IMR-90 (cell line): ENCODE data around the gene STPG4.

ENCODE experiments used
- BHLHE40 ChIP-seq: fragments of 150-350 bp; IDR thresholded peaks from 2 replicates; pipeline ENCODE4 v1.6.1; 2016; ENCODE audit warnings: mild to moderate bottlenecking, low read depth, low read length
- CEBPB ChIP-seq: IDR thresholded peaks from 2 replicates; pipeline ENCODE4 v1.6.1; 2012; ENCODE audit warnings: low read depth, low read length, improper control_type of control experiment
- CHD1 ChIP-seq: IDR thresholded peaks from 2 replicates; pipeline ENCODE4 v1.6.1; 2012; ENCODE audit warnings: low read depth, low read length, improper control_type of control experiment
- FOS ChIP-seq: fragments of 150-350 bp; IDR thresholded peaks from 2 replicates; pipeline ENCODE4 v1.6.1; 2016; ENCODE audit warnings: low read depth, low read length
- MAFK ChIP-seq: IDR thresholded peaks from 2 replicates; pipeline ENCODE4 v1.6.1; 2012; ENCODE audit warnings: low read depth, low read length, improper control_type of control experiment
- MAZ ChIP-seq: IDR thresholded peaks from 2 replicates; pipeline ENCODE4 v1.6.1; 2012; ENCODE audit warnings: low read depth, mild to moderate bottlenecking, low read length, improper control_type of control experiment, moderate library complexity, borderline replicate concordance
- MXI1 ChIP-seq: IDR thresholded peaks from 2 replicates; pipeline ENCODE4 v1.6.1; 2012; ENCODE audit warnings: low read depth, mild to moderate bottlenecking, low read length, moderate library complexity, borderline replicate concordance
- POLR2A ChIP-seq: IDR thresholded peaks from 2 replicates; pipeline ENCODE4 v1.6.1; 2012; ENCODE audit warnings: mild to moderate bottlenecking, low read depth, low read length
- RCOR1 ChIP-seq: IDR thresholded peaks from 2 replicates; pipeline ENCODE4 v1.6.1; 2012; ENCODE audit warnings: mild to moderate bottlenecking, low read length, improper control_type of control experiment; ENCODE audit not compliant: insufficient replicate concordance
- RFX5 ChIP-seq: IDR thresholded peaks from 2 replicates; pipeline ENCODE4 v1.8.0; 2012; ENCODE audit warnings: low read depth, mild to moderate bottlenecking, low read length, moderate library complexity
- SMC3 ChIP-seq: fragments of 150-350 bp; IDR thresholded peaks from 2 replicates; pipeline ENCODE4 v1.6.1; 2016; ENCODE audit warnings: low read depth, mild to moderate bottlenecking, antibody characterized with exemption, low read length, moderate library complexity
- TF ChIP-seq, protein P1 (sequence below): conservative IDR thresholded peaks from 2 replicates; pipeline ENCODE4 v1.5.1; 2012; ENCODE audit warnings: mild to moderate bottlenecking, low read depth, low read length, improper control_type of control experiment
- TF ChIP-seq, protein P2 (sequence below): fragments of 150-350 bp; IDR thresholded peaks from 2 replicates; pipeline ENCODE4 v1.6.1; 2016; ENCODE audit warnings: low read depth, mild to moderate bottlenecking, low read length, moderate library complexity, borderline replicate concordance

DNA sequence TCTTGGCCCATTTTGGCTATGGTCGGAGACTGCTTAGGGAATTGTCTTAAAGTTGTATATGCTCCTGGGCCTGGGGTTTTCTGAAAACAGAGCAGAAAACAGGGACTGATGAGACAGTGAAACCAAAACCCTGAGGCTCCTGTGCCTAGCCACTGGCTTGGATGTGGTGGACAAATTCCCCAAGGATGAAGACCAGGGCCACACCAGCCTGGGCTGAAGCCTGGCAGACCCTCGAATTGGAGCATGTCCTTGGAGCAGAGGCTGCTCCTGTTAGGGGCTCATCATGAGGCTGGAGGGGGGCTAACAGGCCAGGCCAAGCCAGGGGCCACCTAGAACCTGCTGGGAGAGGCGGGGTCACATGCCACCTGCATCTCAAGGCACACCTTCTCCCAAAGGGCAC, 68.1 kb downstream of the STPG4 start:
- TF ChIP-seq, protein P1, sequence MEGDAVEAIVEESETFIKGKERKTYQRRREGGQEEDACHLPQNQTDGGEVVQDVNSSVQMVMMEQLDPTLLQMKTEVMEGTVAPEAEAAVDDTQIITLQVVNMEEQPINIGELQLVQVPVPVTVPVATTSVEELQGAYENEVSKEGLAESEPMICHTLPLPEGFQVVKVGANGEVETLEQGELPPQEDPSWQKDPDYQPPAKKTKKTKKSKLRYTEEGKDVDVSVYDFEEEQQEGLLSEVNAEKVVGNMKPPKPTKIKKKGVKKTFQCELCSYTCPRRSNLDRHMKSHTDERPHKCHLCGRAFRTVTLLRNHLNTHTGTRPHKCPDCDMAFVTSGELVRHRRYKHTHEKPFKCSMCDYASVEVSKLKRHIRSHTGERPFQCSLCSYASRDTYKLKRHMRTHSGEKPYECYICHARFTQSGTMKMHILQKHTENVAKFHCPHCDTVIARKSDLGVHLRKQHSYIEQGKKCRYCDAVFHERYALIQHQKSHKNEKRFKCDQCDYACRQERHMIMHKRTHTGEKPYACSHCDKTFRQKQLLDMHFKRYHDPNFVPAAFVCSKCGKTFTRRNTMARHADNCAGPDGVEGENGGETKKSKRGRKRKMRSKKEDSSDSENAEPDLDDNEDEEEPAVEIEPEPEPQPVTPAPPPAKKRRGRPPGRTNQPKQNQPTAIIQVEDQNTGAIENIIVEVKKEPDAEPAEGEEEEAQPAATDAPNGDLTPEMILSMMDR, result no peak
- no peak for TF ChIP-seq BHLHE40
- TF ChIP-seq POLR2A, result no peak
- no peak for TF ChIP-seq RFX5
- TF ChIP-seq SMC3, result no peak
- no peak for TF ChIP-seq RCOR1
- TF ChIP-seq MAFK, result no peak
- TF ChIP-seq MAZ, result no peak
- TF ChIP-seq, protein P2, sequence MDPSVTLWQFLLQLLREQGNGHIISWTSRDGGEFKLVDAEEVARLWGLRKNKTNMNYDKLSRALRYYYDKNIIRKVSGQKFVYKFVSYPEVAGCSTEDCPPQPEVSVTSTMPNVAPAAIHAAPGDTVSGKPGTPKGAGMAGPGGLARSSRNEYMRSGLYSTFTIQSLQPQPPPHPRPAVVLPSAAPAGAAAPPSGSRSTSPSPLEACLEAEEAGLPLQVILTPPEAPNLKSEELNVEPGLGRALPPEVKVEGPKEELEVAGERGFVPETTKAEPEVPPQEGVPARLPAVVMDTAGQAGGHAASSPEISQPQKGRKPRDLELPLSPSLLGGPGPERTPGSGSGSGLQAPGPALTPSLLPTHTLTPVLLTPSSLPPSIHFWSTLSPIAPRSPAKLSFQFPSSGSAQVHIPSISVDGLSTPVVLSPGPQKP, result no peak
- TF ChIP-seq FOS, result no peak
- no peak for TF ChIP-seq MXI1
- no peak for TF ChIP-seq CHD1
- TF ChIP-seq CEBPB, result no peak
